Sigmoid colon (tissue), 7 donors: ENCODE measurements around the gene TKTL1. TPM values are rescaled to one million over a fixed set of nuclear protein-coding genes. Genes with fewer than 3 reads are reported as not detected.

ENCODE experiments used
- DNase-seq: peaks from one replicate; pipeline ENCODE4 v3.0.0-alpha.2; 2019
- H3K27ac ChIP-seq, 4 donors: fragments of 200-600 bp; sonication (generic); one replicate each; pipeline ENCODE4 v1.5.1; 2016 to 2019; ENCODE audit warnings: mild to moderate bottlenecking in 1 of 4
- H3K27me3 ChIP-seq, 3 donors: fragments of 200-600 bp; sonication (generic); one replicate each; pipeline ENCODE4 v1.5.1; 2019; ENCODE audit warnings: mild to moderate bottlenecking in 1 of 3
- H3K36me3 ChIP-seq, 4 donors: fragments of 200-600 bp; sonication (generic); one replicate each; pipeline ENCODE4 v1.5.1; 2016 to 2019
- H3K4me1 ChIP-seq, 4 donors: fragments of 200-600 bp; sonication (generic); one replicate each; pipeline ENCODE4 v1.5.1; 2017 to 2019
- H3K4me3 ChIP-seq, 4 donors: fragments of 200-600 bp; sonication (generic); one replicate each; pipeline ENCODE4 v1.5.1; 2017 to 2019; ENCODE audit warnings: mild to moderate bottlenecking in 2 of 4, moderate library complexity in 1 of 4
- H3K9me3 ChIP-seq, 4 donors: fragments of 200-600 bp in 3 of 4; sonication (generic) in 3 of 4; one replicate each; pipeline versions ENCODE4 v1.5.1 to v1.6.1; 2013 to 2019
- CTCF ChIP-seq, 4 experiments: fragments of 450-650 bp in 3 of 4; fragments of 200-600 bp in 1 of 4; IDR thresholded peaks; one replicate each; pipeline ENCODE4 v1.5.1; 2016 to 2019; ENCODE audit warnings: antibody characterized with exemption in 4 of 4, mild to moderate bottlenecking in 3 of 4, moderate library complexity in 2 of 4
- EP300 ChIP-seq, 4 donors: sonication (generic); formaldehyde crosslinking; IDR thresholded peaks; one replicate each; pipeline ENCODE4 v1.6.1; 2017; ENCODE audit warnings: antibody characterized with exemption in 4 of 4
- POLR2A ChIP-seq, 2 donors: fragments of 450-650 bp; IDR thresholded peaks; one replicate each; pipeline ENCODE4 v1.6.1; 2016; ENCODE audit warnings: antibody characterized with exemption in 2 of 2, mild to moderate bottlenecking in 2 of 2, moderate library complexity in 2 of 2
- POLR2AphosphoS5 ChIP-seq, 4 donors: sonication (generic); formaldehyde crosslinking; IDR thresholded peaks; one replicate each; pipeline ENCODE4 v1.6.1; 2017; ENCODE audit warnings: antibody characterized with exemption in 4 of 4
- WGBS, 2 donors: extraction: QIAGEN DNeasy Blood & Tissue Kit; methylation state at CpG; one replicate each; pipeline ENCODE4 v1.1.7; 2013; 5-methylcytosine and 5-hydroxymethylcytosine counted together
- intact Hi-C: fragments of 100-400 bp; cut with DNase I; formaldehyde crosslinking; loops from one replicate; pipeline ENCODE4 v1.15.1; 2023
- polyA plus RNA-seq, 3 donors: library from polyadenylated mRNA; stranded (reverse); fragments of 200-250 nt; gene quantifications; one replicate each; pipeline ENCODE4 v1.2.3, GENCODE V29; 2013
- total RNA-seq, 4 donors: library from RNA; depleted of rRNA; stranded (reverse); fragments of >200 nt; gene quantifications; one replicate each; pipeline ENCODE4 v1.1.0, GENCODE V29; 2016
- donor health status: healthy with polysubstance abuse.
- donor health status: Bipolar disorder and iron deficiency.
- donor health status: healthy.

TKTL1 gene
- total and polyA plus RNA-seq, 7 donors = under 0.01 to 0.31 TPM; not detected in 5

GRCh38 chrX:154372612-154373022 is 77.0 kb downstream of the TKTL1 start:
- peak in 3 of 4 donors; percentile 50 to 71 (median 58) for TF ChIP-seq POLR2AphosphoS5 (IDR thresholded peaks at IDR 0.05)
- TF ChIP-seq EP300 (IDR thresholded peaks at IDR 0.05) = no peak
- no peak for TF ChIP-seq CTCF (IDR thresholded peaks at IDR 0.05)
- TF ChIP-seq POLR2A (IDR thresholded peaks at IDR 0.05) = no peak
- 11 to 28% methylated on average over 5 of the region's 5 CpGs for WGBS, 2 donors
- intact Hi-C loops = no loop called here
- Histone ChIP-seq H3K27ac (peak overlapping the region; percentile 98 to 99 (median 98)), H3K4me3 (peak overlapping the region; percentile 73 to 80 (median 78)), H3K36me3 (peaks cover 16 to 30% (median 21%) of the 10 kb centered on the region in 4 donors), H3K9me3 (no peaks in the 10 kb centered on the region), H3K27me3 (peaks cover 0 to 5% (median 0%) of the 10 kb centered on the region in 3 donors), H3K4me1 (peaks cover 0 to 28% (median 18%) of the 10 kb centered on the region in 4 donors)
- DNase-seq = no peak

GRCh38 chrX:154373340-154374306 is 78.0 kb downstream of the TKTL1 start:
- Histone ChIP-seq H3K27ac (peak overlapping the region; percentile 98 to 99 (median 98)), H3K27me3 (peaks cover 0 to 5% (median 0%) of the 10 kb centered on the region in 3 donors), H3K36me3 (peaks cover 9 to 20% (median 16%) of the 10 kb centered on the region in 4 donors), H3K9me3 (no peaks in the 10 kb centered on the region), H3K4me3 (peak overlapping the region; percentile 73 to 80 (median 78)), H3K4me1 (peaks cover 0 to 18% (median 11%) of the 10 kb centered on the region in 4 donors)
- 9 to 16% methylated on average over 23 of the region's 23 CpGs for WGBS, 2 donors
- TF ChIP-seq POLR2AphosphoS5 (IDR thresholded peaks at IDR 0.05) = peak in 3 of 4 donors; percentile 49 to 75 (median 65)
- peak in 1 of 2 donors; percentile 40 for TF ChIP-seq POLR2A (IDR thresholded peaks at IDR 0.05)
- peak in 2 of 4 experiments; percentile 31 to 40 for TF ChIP-seq CTCF (IDR thresholded peaks at IDR 0.05)
- TF ChIP-seq EP300 (IDR thresholded peaks at IDR 0.05) = no peak
- intact Hi-C loops = no loop called here
- no peak for DNase-seq

- 3 to 7% methylated on average over 95 of the region's 95 CpGs for WGBS, 2 donors
- peaks cover 0 to 15% (median 7%) of the 10 kb centered on the region in 4 donors for H3K4me1 ChIP-seq
- H3K36me3 ChIP-seq = peaks cover 9 to 18% (median 14%) of the 10 kb centered on the region in 4 donors
- H3K9me3 ChIP-seq = no peaks in the 10 kb centered on the region
- H3K4me3 ChIP-seq = peak within 1 kb of the TSS; percentile 73 to 80 (median 78)
- no peak for TF ChIP-seq EP300 (IDR thresholded peaks at IDR 0.05)
- peak; percentile 33 to 54 for TF ChIP-seq POLR2A (IDR thresholded peaks at IDR 0.05)
- peak in 3 of 4 donors; percentile 43 to 86 (median 63) for TF ChIP-seq POLR2AphosphoS5 (IDR thresholded peaks at IDR 0.05)
- DNase-seq = peak; percentile 89
- H3K27ac ChIP-seq = peak within 1 kb of the TSS; percentile 98 to 99 (median 98)
- intact Hi-C loops = no loop called here
- H3K27me3 ChIP-seq = peaks cover 0 to 5% (median 0%) of the 10 kb centered on the region in 3 donors
These were observed 78.9 kb downstream of the TKTL1 start, which contains the start of gene FLNA for GRCh38 chrX:154374313-154375155. TSS of gene FLNA (minus strand) at chrX:154374634. CDS start at chrX:154371245, 3,389 bp downstream.

GRCh38 chrX:154375156-154375504 is 79.5 kb downstream of the TKTL1 start:
- Histone ChIP-seq H3K4me3 (peak overlapping the region; percentile 28 to 80 (median 78)), H3K9me3 (no peaks in the 10 kb centered on the region), H3K36me3 (peaks cover 9 to 15% (median 10%) of the 10 kb centered on the region in 4 donors), H3K4me1 (peaks cover 0 to 17% (median 10%) of the 10 kb centered on the region in 4 donors), H3K27ac (peak overlapping the region; percentile 98 to 99 (median 98)), H3K27me3 (peaks cover 0 to 5% (median 0%) of the 10 kb centered on the region in 3 donors)
- TF ChIP-seq POLR2AphosphoS5 (IDR thresholded peaks at IDR 0.05) (no peak), CTCF (IDR thresholded peaks at IDR 0.05) (no peak), EP300 (IDR thresholded peaks at IDR 0.05) (no peak), POLR2A (IDR thresholded peaks at IDR 0.05) (no peak)
- DNase-seq = no peak
- intact Hi-C loops = no loop called here
- WGBS, 2 donors = 24 to 70% methylated on average over 10 of the region's 10 CpGs
